ENCODE data around the gene SIGMAR1. TPM values are rescaled to one million over a fixed set of nuclear protein-coding genes. Genes with fewer than 3 reads are reported as not detected.

Gene SIGMAR1
- total RNA-seq, 1 experiment from 2014 or later, result 78.2 TPM

GRCh38 chr9:34594177-34594576, 43.4 kb downstream of the SIGMAR1 start:
- Histone ChIP-seq H4K20me1 (ENCODE audit: insufficient read depth, low read depth, low read length) (peaks cover 4% of the 10 kb centered on the region; the same call in 1 of the 2 replicates), H3K4me1 (ENCODE audit: low read length) (no peaks in the 10 kb centered on the region), H3K9me2 (replicated peaks; ENCODE audit: insufficient read depth, low read length) (no peaks in the 10 kb centered on the region), H3K79me2 (ENCODE audit: low read length) (no peaks in the 10 kb centered on the region), H2AFZ (ENCODE audit: low read length) (no peak overlapping the region), H3K27me3 (ENCODE audit: low read length) (no peaks in the 10 kb centered on the region), H3K36me3 (ENCODE audit: insufficient read depth, low read length) (no peaks in the 10 kb centered on the region), H3K4me3 (ENCODE audit: low read length) (no peak overlapping the region), H3K27ac (ENCODE audit: low read length) (no peak overlapping the region), H3K9me3 (ENCODE audit: low read length) (no peaks in the 10 kb centered on the region), H3K9ac (ENCODE audit: low read length) (no peak overlapping the region), H3K4me2 (ENCODE audit: low read depth, low read length, poor library complexity, severe bottlenecking) (no peak overlapping the region)
- DNase-seq, result no peak

- H3K4me3 ChIP-seq (ENCODE audit: low read length), result no peak overlapping the region
- no peaks in the 10 kb centered on the region for H3K9me3 ChIP-seq (ENCODE audit: low read length)
- H3K4me2 ChIP-seq (ENCODE audit: low read depth, low read length, poor library complexity, severe bottlenecking), result no peak overlapping the region
- H3K27me3 ChIP-seq (ENCODE audit: low read length), result no peaks in the 10 kb centered on the region
- peaks cover 4% of the 10 kb centered on the region; the same call in 1 of the 2 replicates for H4K20me1 ChIP-seq (ENCODE audit: insufficient read depth, low read depth, low read length)
- no peak overlapping the region for H3K9ac ChIP-seq (ENCODE audit: low read length)
- H2AFZ ChIP-seq (ENCODE audit: low read length), result no peak overlapping the region
- no peaks in the 10 kb centered on the region for H3K79me2 ChIP-seq (ENCODE audit: low read length)
- H3K27ac ChIP-seq (ENCODE audit: low read length), result no peak overlapping the region
- H3K36me3 ChIP-seq (ENCODE audit: insufficient read depth, low read length), result no peaks in the 10 kb centered on the region
- DNase-seq, result no peak
- H3K9me2 ChIP-seq (replicated peaks; ENCODE audit: insufficient read depth, low read length), result no peaks in the 10 kb centered on the region
- no peaks in the 10 kb centered on the region for H3K4me1 ChIP-seq (ENCODE audit: low read length)
Observed at GRCh38 chr9:34592895-34593601, 44.5 kb downstream of the SIGMAR1 start.

GRCh38 chr9:34591917-34592866, 45.4 kb downstream of the SIGMAR1 start:
- Histone ChIP-seq H3K9me3 (ENCODE audit: low read length) (no peaks in the 10 kb centered on the region), H3K4me3 (ENCODE audit: low read length) (no peak overlapping the region), H4K20me1 (ENCODE audit: insufficient read depth, low read depth, low read length) (peaks cover 4% of the 10 kb centered on the region; the same call in 1 of the 2 replicates), H3K9ac (ENCODE audit: low read length) (no peak overlapping the region), H3K79me2 (ENCODE audit: low read length) (no peaks in the 10 kb centered on the region), H3K4me2 (ENCODE audit: low read depth, low read length, poor library complexity, severe bottlenecking) (no peak overlapping the region), H3K9me2 (replicated peaks; ENCODE audit: insufficient read depth, low read length) (no peaks in the 10 kb centered on the region), H2AFZ (ENCODE audit: low read length) (no peak overlapping the region), H3K27me3 (ENCODE audit: low read length) (no peaks in the 10 kb centered on the region), H3K4me1 (ENCODE audit: low read length) (no peaks in the 10 kb centered on the region), H3K36me3 (ENCODE audit: insufficient read depth, low read length) (no peaks in the 10 kb centered on the region), H3K27ac (ENCODE audit: low read length) (no peak overlapping the region)
- DNase-seq, result no peak

- Histone ChIP-seq H3K4me3 (ENCODE audit: low read length) (no peak overlapping the region), H3K79me2 (ENCODE audit: low read length) (no peaks in the 10 kb centered on the region), H3K9ac (ENCODE audit: low read length) (no peak overlapping the region), H3K4me1 (ENCODE audit: low read length) (no peaks in the 10 kb centered on the region), H3K4me2 (ENCODE audit: low read depth, low read length, poor library complexity, severe bottlenecking) (no peak overlapping the region), H4K20me1 (ENCODE audit: insufficient read depth, low read depth, low read length) (peaks cover 4% of the 10 kb centered on the region; the same call in 1 of the 2 replicates), H3K9me3 (ENCODE audit: low read length) (no peaks in the 10 kb centered on the region), H2AFZ (ENCODE audit: low read length) (no peak overlapping the region), H3K27me3 (ENCODE audit: low read length) (no peaks in the 10 kb centered on the region), H3K36me3 (ENCODE audit: insufficient read depth, low read length) (no peaks in the 10 kb centered on the region), H3K27ac (ENCODE audit: low read length) (no peak overlapping the region), H3K9me2 (replicated peaks; ENCODE audit: insufficient read depth, low read length) (no peaks in the 10 kb centered on the region)
- DNase-seq, result peak; percentile 91
Observed at GRCh38 chr9:34591248-34591916, 46.2 kb downstream of the SIGMAR1 start.

DNA sequence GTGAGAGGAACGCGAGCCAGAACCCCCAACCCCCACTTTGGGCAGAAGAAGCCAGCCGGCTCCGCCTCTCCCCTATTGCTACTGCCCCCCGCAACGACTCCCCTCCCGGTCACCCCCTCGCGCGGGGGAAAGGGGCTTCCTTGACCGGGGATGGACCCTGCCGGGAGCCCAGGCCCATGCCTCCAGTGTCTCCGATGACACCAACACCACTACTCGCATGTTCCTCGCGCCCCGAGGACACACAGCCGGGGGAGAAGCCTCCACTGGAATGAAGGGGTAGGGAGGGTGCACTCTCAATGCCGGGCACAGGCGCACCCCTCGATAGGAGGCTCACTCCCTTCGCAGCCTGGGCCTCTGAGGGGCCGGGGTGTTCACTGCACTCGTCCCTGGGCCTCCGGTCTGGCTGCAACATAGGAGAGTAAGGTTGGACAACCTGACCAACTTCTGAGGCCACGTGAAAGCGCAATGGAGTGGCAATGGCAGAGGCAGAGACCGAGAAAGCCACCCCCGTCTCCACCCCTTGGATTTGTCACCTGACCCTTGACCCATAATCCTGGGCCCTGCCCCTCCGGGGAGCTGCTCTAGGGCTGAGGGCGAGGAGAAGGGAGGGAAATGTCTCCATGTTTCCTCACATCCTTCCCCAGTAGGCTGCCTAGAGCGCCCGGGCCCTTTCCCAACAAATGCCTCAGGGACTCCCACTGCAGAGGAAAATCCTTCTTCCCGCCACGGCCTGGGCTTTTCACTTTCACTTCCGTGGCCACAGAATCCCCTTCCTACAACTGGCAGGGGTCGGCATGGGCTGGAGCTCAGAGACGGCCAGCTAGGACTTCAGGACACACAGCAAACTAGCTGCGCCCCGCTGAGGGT, 47.0 kb downstream of the SIGMAR1 start:
- no peaks in the 10 kb centered on the region for H3K27me3 ChIP-seq (ENCODE audit: low read length)

DNA sequence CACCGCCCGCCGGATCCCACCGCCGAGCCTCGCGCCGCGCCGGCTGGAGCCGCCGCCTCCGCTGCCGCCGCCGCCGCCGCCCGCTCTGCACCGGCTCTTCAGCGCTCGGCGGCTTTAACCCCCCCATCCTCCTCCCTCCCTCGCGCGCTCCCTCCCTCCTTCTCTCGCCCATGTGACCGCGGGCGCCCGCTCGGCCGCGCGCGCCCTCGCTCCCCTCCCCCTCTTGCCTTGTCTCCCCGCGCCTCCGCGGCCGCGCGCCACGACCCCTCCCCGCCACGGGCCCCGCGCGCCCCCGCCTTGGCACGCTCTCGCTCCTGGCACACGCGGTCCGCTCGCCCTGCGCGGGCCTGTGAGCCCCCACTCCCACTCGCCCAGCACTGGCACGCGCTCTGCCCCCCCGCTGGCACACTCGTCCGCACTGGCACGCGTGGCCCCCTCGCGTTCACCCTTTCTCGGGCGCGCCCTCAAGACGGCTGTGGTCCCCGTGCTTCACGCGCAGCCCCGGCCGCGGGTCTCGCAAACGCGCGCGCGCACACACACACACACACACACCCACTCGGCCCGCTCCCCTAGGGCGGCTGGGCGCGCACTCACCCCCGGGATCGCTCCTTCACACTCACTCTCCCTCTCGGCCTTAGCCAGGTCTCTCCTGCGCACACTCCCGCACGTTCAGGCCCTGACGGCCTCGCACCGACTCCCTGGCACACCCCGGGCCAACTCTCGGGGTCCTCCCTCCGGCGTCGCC, 47.8 kb downstream of the SIGMAR1 start, which contains the start of gene CNTFR:
Gene CNTFR, minus strand, starts transcription at position 89 of the 745 bp plus-strand sequence. CDS start 20,743 bp downstream, outside the sequence.
- no peak for DNase-seq
- H2AFZ ChIP-seq (ENCODE audit: low read length), result no peak within 1 kb of the TSS
- no peaks in the 10 kb centered on the region for H3K79me2 ChIP-seq (ENCODE audit: low read length)
- H3K9me2 ChIP-seq (replicated peaks; ENCODE audit: insufficient read depth, low read length), result no peaks in the 10 kb centered on the region
- H3K27me3 ChIP-seq (ENCODE audit: low read length), result no peaks in the 10 kb centered on the region
- peaks cover 4% of the 10 kb centered on the region; the same call in 1 of the 2 replicates for H4K20me1 ChIP-seq (ENCODE audit: insufficient read depth, low read depth, low read length)
- H3K4me3 ChIP-seq (ENCODE audit: low read length), result no peak within 1 kb of the TSS
- no peak within 1 kb of the TSS for H3K27ac ChIP-seq (ENCODE audit: low read length)
- H3K9me3 ChIP-seq (ENCODE audit: low read length), result no peaks in the 10 kb centered on the region
- H3K4me2 ChIP-seq (ENCODE audit: low read depth, low read length, poor library complexity, severe bottlenecking), result no peak within 1 kb of the TSS
- H3K4me1 ChIP-seq (ENCODE audit: low read length), result no peaks in the 10 kb centered on the region
- H3K9ac ChIP-seq (ENCODE audit: low read length), result no peak within 1 kb of the TSS
- H3K36me3 ChIP-seq (ENCODE audit: insufficient read depth, low read length), result no peaks in the 10 kb centered on the region

More for the DNA sequence above, 47.0 kb downstream of the SIGMAR1 start:
- H3K4me2 ChIP-seq (ENCODE audit: low read depth, low read length, poor library complexity, severe bottlenecking), result no peak overlapping the region
- no peaks in the 10 kb centered on the region for H3K9me2 ChIP-seq (replicated peaks; ENCODE audit: insufficient read depth, low read length)
- peaks cover 4% of the 10 kb centered on the region; the same call in 1 of the 2 replicates for H4K20me1 ChIP-seq (ENCODE audit: insufficient read depth, low read depth, low read length)
- no peak overlapping the region for H3K9ac ChIP-seq (ENCODE audit: low read length)
- no peak overlapping the region for H3K27ac ChIP-seq (ENCODE audit: low read length)
- no peak for DNase-seq
- no peaks in the 10 kb centered on the region for H3K36me3 ChIP-seq (ENCODE audit: insufficient read depth, low read length)
- no peak overlapping the region for H2AFZ ChIP-seq (ENCODE audit: low read length)
- no peaks in the 10 kb centered on the region for H3K79me2 ChIP-seq (ENCODE audit: low read length)
- H3K4me3 ChIP-seq (ENCODE audit: low read length), result no peak overlapping the region
- no peaks in the 10 kb centered on the region for H3K4me1 ChIP-seq (ENCODE audit: low read length)
- no peaks in the 10 kb centered on the region for H3K9me3 ChIP-seq (ENCODE audit: low read length)

Measured in Karpas-422 (cell line).